ENCODE measurements around the gene MAGEA9B.
A peak's percentile ranks its signal among the peaks of the same experiment; 100 is the strongest.
"Not testable (repeated sequence)": the region's sequence is repeated elsewhere in the genome, so short reads cannot be mapped to it uniquely, and the experiment has no call there.

MAGEA9B gene

DNA sequence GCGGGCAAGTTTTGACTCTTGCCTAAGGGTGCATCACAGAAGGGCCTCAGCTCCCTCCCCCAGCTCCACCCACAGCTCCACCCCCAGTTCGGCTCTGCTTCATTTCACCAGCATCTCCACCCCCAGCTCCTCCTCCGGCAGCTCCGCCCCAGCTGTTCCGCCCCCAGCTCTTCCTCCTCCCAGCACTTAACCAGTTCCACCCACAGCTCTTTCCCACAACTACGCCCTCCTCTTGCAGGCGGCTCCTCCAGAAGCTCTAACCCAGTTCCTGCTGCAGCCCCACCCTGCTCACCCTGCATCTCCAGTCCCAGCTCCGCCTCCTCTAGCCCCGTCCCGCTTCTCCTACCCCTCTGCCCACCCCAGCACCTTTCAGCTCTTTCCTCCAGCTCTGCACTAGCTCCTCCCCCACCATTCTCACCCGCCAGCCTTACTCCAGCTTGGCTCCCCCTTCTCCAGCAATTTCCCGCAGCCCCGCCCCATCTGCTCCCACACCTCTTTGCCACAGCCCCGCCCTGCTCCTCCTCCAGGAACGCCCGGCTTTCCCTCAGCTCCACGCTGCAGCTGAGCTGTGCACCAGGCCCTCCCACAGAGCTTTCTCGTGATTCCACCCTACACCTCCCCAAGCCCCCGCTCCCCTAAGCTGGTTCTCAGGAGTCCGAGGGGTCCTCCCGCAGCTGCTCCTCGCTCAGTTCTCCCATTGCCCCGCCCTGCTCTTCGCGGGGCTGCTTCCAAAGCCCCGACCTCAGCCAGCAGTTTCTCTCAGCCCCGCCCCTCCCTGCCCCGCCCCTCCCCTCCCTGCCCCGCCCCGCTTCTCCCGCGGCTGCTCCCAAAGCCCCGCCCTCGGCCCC lies 47.8 kb downstream of the MAGEA9B start:
- FAIRE-seq (no peak), DNase-seq (ENCODE audit: low spot score) (peak; percentile 60)

DNA sequence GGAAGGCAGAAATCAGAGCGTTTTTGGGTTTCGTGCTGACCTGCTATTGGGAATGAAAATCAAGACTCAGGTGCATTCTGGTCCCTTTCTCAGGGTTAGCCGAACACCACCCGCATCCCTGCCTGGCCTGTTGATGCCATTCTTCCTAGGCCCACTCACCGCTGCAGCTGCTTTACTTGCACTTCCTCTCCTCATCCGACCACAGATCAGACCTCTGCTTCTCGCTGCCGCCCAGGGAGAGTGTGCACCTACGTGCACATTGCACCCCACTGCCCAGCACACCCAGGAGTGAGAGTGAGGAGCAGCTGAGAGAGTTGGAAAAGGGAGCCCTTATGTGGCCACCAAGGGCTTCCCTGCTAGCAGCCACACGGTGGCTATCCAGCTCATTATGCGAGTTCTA lies 49.8 kb downstream of the MAGEA9B start:
- FAIRE-seq; DNase-seq (ENCODE audit: low spot score): not testable (repeated sequence)

DNA sequence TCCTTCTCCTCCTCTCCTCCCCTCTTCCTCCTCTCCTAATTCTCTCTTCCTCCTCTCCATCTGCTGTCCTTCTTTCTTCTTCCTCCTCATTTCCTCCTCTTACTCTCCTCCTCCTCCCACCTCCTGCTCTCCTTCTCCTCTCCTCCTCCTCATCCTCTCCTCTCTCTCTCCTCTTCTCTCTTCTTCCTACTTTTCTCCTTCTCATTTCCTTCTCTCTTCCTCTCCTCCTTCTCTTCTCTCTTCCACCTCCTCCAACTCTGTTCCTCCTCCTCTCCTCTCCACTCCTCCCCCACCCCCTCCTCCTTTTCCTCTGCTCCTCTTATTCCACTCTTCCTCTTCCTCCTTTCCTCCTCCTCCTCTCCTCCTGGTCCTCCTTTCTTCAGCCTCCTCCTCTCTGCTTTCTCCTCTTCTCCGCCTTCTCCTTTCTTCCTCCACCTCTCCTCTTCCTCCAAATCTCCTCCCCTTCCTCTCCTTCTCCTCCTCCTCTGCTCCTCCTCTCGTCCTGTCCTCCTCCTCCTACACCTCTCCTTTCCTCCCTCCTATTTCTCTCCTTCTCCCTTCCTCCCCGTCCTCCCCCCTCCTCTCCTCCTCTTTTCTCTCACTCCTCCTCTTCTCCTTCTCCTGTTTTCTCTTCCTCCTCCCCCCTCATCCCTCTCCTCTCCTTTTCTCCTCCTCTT lies 52.2 kb downstream of the MAGEA9B start:
- not testable (repeated sequence) for DNase-seq (ENCODE audit: low spot score); FAIRE-seq

DNA sequence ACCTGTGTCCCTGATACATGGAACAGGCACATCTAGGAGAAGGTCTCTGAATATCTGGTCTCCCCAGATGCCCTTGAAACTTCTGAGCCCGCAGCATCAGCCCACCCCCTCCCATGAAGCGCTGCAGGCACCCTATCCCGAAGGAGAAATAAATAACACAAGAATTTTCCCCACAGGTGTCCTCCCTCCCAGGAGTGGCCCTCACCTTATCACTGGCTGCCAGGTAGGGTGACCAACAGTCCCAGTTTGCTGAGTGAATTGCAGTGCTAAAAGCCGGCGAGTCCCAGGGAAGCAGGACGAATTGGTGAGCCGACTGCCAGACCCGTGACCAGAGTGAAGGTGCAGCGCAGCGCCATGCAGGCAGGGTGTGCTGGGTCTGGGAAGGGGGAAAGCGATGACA lies 53.3 kb downstream of the MAGEA9B start:
- not testable (repeated sequence) for FAIRE-seq; DNase-seq (ENCODE audit: low spot score)

DNA sequence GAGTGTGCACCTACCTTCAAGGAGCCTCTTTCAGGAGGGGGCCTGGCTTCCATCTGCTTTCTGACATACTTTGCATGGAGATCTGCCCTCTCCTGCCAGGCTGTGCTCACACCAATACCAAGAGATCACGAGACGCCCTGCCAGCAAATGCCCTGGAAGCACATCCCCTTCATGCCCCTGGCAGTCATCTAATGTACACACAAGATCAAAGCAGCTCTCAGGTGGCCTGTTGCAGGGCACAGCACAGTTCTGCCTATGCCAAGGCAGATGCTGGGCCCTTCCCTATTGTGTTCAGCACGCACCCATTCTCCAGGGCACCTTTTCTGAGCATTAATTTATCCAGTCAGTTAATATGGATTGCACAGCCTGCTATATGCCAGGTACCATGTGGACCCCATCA lies 54.4 kb downstream of the MAGEA9B start:
- not testable (repeated sequence) for FAIRE-seq; DNase-seq (ENCODE audit: low spot score)

Measured in urothelium cell line (cell line).